ENCODE data around the gene RASA3. TPM values are rescaled to one million over a fixed set of nuclear protein-coding genes. Genes with fewer than 3 reads are reported as not detected.
"Not testable (repeated sequence)": the region's sequence is repeated elsewhere in the genome, so short reads cannot be mapped to it uniquely, and the experiment has no call there.

The RASA3 gene
- total RNA-seq, 1 donor from 2014 or later = 11.7 TPM

DNA sequence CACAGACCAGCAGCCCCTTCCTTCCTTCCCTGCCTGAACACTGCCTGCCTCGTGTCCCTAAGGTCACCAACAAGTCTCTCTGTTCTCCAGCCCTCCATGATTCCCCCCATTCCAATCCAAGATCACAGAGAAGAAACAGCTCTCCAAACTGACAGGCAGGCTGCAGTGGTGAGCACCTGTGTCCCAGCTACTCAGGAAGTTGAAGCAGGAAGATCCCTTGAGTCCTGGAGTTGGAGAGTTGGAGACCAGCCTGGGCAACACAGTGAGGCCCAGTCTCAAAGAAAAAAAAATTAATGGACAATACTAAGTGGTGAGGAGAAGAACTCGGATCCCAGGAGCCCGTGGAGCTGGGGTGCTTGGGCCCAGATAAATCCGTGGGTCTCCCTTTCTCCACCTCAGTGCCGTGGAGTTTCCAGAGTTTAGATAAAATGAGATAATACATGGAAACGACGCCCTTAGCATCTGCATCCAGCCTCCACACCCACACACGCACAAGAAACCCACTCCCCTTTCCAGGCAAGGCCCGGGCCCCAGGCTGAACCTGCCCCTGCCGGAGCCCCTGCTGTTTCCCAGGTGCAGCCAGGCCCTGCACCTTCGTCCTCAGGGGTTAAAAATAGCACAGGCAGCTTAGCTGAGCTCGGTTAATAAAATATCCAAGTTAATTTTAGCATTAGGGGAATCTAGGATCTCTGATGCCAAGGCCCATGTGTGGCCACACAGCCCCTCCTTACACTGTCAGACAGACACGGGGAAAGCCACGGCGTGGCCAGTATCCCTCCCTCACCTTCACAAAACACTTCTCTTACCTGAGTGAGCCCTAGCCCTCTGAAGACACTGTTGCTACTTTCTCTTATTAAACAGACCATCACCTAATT is 4.7 kb downstream of the RASA3 start:
- no peak for DNase-seq (ENCODE audit: low spot score)

DNA sequence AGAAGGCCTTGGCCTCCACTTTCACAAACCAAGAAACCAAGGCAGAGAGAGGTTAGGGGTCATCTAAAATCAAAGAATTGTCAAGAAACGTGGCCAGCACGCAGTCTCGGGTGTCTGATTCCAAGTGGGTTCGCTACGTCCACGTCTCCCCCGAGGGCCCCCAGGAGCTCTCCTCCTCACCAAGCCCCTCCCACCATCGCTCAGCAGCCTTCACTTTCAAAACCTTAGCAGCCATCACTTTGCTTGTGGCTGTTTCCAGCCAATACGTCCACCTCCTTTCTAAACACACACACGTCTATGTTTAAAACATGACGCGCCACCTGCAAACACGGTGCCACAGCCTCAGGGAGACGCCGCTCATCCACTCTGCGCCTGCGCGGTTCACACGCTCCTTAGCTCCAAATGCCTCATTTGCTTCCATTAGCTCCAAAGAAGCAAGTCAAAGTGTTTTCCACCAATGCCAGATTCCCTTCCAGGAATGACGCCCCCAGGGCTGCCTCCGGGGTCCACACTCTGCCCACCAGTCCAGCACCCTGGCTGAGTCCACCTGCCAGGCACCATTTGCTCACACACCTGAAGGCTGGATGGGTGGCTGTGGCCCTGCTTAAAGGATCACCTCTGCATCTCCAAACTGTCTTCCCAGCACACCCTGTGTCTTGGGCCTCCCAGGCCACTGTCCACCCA is 5.5 kb downstream of the RASA3 start:
- no peak for DNase-seq (ENCODE audit: low spot score)

DNA sequence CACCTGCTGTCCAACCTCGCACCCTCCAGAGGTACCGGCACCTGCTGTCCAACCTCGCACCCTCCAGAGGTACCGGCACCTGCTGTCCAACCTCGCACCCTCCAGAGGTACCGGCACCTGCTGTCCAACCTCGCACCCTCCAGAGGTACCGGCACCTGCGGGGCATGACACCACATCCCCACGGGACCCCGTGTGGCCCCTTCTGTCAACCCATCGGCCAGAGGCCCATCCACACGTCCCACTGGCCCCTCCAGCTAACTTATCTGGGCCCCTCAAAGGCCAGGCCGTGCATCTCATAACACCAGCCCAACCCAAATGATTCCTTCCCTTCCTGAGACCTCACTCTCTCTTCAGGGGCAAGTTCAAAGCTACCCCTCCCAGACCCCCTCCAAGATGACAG is 6.3 kb downstream of the RASA3 start:
- DNase-seq (ENCODE audit: low spot score) = not testable (repeated sequence)

DNA sequence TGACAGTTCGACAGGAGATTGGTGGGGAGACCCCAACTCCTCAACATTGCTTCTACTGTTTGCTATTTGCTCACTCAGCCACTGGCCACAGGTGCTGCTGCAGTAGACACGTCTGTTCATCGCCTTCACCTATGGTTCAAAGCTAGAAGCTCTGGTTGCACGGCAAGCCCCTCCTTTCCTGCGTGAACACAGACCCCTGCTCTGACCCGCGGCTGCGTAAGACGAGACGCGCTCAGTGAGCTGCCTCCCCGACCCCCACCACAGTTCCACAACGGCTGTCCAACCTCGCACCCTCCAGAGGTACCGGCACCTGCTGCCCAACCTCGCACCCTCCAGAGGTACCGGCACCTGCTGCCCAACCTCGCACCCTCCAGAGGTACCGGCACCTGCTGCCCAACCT is 6.8 kb downstream of the RASA3 start:
- DNase-seq (ENCODE audit: low spot score) = no peak

DNA sequence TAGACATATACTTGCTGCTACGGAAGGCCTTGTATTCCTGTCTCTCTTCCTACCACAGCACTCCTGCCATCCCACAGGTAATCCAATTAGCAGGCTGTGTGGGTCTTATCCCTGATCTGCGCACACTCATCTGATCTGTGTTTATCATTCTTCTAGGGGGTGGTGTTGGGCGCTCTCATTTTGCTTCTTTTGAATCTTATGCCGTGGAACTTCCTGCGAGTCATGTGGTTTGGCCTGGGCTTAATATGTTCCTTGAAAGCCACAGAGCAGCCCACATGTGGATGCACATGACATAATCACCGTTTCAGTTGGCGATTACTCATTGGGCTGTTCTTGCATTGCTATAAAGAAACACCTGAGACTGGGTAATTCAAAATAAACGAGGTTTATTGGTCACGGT is 7.5 kb downstream of the RASA3 start:
- no peak for DNase-seq (ENCODE audit: low spot score)

DNA sequence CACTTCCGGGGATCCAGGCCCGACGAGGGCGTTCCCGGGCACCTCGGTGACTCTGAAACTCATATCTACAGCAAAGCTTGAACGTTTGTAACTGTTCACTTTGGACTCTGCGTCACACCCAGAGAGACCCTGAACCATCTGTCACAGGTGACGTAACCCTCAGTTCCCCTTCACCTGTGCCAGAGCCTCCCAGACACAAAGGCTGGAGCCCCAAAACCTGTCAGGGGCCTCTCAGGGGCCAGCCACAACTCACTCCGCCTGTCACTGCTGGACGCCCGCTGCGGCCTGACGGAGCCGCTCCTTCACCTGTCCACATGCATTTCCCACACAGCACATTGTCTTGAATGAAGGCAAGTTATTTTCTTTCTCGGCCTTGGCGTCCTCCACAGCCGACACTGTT is 8.0 kb downstream of the RASA3 start:
- DNase-seq (ENCODE audit: low spot score) = no peak

DNA sequence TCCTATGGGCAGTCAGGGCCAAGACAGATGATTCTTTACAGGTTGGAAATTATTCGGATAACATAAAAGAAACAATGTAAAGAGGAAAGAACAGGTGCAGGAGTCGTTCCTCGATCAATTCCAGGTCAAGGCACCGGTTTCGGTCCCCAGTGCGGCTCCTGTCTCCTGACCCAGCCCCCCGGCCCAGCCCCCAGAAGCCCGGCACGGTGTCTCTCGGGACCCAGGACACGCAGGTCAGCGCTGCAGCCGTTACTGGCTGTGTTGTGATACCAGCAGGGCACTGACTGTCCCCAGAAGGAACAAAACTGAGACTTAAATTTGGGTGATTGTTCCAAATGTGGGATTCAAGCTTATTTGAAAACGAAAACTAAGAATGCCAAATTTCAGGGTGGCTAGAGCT is 8.5 kb downstream of the RASA3 start:
- DNase-seq (ENCODE audit: low spot score) = no peak

DNA sequence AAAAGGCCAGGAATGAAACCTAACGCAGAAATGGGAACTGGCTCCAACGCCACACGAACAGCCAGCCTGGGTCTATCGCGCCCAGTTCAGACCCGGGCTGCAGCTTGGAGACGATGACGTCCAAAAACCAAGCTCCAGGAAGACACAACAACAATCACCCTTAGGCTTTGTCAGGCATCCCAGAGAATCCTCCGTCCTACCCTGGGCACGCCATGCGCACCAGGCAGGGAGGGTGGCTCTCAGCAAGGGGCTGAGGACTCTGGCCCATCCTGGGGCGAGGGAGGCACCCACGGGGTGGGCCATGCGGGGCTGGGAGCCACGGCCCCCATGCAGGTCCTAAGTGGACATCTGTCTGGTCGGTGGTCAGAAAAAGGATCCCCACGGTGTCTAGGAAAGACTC is 9.0 kb downstream of the RASA3 start:
- DNase-seq (ENCODE audit: low spot score) = no peak

DNA sequence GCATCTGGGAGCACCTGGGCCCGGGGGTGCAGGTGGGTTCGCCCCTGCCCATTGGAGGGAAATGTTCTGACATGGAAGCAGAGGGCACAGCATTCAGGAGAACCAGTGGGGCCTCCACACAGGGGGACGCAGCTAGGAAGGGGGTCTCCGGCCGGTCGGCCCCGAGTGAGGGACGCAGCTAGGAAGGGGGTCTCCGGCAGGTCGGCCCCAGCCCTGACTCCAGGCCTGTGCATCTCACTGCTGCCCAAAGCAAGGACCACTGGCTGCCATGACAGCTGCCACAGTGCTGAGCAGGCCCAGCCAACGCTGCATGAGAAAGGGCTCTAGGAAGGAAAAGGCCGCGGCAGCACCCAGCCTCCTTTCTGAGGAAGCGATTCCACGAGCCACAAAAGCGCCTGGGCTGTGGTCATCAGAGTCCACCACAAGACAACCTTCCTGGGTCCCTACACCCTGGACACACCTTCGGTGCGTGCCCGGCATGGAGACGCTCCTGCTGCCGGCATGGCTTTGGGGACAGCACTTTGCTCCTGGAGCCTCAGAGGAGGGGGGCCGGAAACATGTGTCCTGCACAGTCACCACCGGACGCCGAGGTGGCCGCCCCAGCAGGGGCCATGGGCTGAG is 9.7 kb downstream of the RASA3 start:
- no peak for DNase-seq (ENCODE audit: low spot score)

DNA sequence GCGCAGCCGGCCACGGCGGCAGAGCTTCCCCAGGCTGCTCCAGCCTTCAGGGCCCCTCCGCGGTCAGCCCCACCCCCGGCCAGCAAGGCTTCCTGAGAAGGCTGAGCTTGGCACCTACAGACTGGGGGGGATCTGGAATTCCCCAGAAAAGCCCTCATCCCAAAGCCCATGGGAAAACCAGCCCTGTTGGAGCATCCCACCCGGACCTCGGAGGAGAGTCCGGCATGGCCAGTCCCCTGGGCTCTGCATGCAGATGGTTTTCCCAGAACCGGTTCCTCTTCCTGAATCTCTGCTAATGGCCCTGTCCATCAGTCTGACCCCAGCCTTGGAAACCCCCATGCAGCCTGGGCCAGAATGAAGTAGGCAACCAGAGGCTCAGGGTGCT is 10.3 kb downstream of the RASA3 start:
- DNase-seq (ENCODE audit: low spot score) = no peak

DNA sequence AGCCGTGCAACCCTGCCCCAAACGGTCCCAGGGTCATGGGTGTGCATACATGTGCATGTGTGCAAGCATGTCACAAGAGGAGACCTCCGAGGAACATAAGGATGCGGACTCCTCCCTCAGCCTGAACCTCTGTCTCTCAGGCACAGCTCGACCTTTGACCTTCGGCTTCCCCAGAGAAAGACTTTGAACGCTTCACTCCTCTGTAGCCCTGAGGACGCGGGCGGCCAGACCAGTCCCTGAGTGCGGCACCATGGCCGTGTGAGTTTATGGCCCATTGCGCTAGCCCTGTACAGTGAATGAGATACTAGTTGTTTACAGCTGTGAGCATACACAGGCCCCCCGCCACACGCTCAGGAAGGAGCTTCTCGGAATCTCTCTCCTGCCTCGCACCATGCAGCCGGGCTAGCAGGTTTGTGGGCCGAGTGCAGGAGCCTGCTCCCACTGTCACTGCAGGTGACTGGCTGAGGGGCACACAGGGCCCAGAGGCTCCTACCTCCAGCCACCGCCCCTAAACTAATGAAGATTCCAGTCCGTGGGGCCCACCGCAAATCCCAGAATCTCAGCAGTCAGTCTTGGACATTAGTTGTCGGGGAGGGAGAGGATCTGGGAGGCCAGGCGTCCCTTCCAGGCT is 10.8 kb downstream of the RASA3 start:
- DNase-seq (ENCODE audit: low spot score) = no peak

DNA sequence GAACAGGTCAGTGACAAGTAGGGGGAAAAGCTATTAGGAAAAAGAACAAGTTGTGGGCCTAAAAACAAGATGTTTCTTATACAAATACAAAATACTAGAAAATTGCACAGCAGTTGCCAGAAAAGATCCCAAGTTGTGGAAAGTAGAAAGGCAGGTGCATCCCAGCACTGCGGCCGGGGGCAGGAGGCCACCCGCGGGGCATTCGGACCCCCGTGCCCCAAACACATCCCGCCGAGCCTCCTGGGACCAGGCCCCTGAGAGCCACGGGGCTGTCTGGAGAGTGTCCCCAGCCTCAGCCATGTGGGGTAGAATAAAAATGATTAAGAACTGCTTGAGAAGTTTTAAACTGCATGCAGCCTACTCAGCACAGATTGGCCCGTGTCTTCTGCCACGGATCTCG is 11.4 kb downstream of the RASA3 start:
- no peak for DNase-seq (ENCODE audit: low spot score)

DNA sequence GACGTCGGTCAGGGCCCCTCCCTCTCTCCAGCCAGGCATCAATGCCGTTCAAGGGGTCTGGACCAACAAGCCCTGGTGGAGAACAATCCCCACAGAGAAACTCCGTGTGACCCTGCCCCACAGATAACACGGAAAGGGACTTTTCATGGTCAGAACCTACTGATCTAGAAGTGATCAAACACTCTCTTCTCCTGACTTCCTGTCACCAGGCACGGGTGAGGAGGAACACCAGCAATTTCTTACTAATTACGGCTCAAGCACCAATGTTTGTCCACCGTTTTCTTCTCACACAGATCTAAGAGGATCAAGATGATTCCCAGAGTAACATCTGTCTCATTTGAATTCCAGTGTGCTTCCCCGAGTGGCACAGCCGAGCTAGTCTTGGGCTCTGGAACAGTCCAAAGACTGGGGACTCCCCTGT is 11.8 kb downstream of the RASA3 start:
- DNase-seq (ENCODE audit: low spot score) = no peak

DNA sequence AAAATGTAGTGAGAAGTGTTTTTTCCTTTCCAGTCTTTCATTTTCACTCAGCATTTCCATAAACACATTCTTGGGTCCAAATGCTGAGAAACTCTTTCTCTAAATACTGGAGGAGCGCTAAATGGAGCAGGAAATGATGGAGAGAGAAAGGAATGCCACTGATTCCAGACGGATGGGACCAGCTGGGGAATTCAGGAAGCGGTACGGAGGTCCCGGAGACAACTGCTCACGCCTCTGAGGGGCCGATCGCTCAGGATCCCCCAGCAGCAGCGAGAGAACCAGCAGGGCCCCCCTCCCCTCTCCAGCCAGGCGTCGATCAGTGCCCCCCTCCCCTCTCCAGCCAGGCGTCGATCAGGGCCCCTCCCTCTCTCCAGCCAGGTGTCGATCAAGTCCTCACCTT is 13.2 kb downstream of the RASA3 start:
- no peak for DNase-seq (ENCODE audit: low spot score)

DNA sequence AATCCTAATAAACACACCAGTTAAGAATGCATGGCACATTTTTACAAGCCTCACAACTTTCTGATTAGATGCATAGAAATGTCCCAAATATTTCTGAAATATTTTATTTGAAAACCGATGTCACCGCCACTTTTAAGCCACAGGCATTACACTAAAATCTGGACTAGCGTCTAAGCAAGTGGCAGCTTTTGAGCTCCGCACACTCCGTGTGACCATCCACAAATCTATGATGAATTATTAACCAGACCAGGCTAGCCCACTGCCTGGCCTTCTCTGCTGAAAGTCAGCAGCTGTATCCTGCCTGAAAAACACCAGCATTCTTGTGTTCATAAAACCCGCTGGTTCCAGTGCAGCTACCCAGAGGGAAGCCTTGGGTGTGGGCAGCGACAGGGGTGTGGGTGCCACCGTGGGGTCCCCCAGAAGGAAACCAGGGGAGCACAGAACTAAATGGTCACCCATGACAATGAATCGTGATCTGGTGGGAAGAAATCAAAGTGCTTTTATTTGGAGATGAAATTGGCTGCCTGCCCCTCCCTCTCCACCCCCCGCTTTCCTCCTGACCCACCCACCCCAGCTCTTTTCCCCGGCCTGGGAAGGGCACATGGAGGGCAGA is 13.8 kb downstream of the RASA3 start:
- DNase-seq (ENCODE audit: low spot score) = no peak

DNA sequence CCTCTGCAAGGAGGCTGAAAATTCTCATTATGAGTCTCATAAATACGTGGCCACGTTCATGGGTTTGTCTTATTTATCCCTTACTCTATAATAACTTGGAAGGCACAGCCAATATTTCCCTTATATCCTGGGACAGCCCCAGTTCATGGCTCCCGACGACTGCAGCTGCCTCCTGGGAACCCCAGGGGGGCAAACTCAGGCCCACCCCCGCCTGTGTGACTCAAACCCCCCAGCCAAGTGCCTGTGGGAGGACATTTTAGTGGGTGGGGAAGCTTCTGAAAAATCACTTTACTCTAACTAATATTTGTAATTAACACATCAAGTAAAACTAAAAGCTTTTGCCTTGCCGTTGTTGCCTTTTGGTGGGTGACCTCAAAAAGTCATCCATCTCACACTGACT is 14.3 kb downstream of the RASA3 start:
- no peak for DNase-seq (ENCODE audit: low spot score)

DNA sequence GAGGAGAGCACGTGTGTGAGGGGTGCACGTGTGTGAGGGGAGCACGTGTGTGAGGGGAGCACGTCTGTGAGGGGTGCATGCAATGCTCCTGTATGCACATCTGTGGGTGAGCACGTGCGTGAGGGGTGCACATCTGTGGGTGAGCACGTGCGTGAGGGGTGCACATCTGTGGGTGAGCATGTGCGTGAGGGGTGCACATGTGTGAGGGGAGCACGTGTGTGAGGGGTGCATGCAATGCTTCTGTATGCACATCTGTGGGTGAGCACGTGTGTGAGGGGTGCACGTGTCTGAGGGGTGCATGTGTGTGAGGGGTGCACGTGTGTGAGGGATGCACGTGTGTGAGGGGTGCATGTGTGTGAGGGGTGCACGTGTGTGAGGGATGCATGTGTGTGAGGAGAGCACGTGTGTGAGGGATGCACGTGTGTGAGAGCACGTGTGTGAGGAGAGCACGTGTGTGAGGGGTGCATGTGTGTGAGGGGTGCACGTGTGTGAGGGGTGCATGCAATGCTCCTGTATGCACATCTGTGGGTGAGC is 15.0 kb downstream of the RASA3 start:
- not testable (repeated sequence) for DNase-seq (ENCODE audit: low spot score)

DNA sequence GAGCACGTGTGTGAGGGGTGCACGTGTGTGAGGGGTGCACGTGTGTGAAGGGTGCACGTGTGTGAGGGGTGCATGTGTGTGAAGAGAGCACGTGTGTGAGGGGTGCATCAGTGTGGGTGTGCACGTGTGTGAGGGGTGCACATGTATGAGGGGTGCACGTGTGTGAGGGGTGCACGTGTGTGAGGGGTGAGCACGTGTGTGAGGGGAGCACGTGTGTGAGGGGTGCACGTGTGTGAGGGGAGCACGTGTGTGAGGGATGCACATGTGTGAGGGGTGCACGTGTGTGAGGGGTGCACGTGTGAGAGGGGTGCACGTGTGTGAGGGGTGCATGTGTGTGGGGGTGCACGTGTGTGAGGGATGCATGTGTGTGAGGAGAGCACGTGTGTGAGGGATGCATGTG is 15.7 kb downstream of the RASA3 start:
- DNase-seq (ENCODE audit: low spot score) = no peak

DNA sequence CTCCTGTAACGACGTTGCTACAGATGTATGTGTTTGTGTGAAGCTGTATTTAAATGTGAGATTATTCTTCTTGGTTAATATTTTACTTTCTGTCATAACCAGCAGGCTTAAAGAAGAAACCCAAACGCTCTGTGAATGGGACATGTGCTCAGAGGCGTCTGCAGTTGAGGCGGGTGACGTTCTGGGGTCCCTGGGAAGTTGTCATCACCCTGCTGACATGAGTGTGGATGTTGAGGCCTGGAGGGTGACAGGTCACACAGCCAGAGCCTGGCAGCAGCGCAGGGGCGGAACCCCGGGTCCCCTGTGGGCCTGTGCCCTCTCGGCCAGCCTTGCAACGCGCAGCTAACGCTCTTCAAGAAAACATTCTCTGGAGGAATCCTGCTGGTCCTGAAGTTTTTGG is 16.6 kb downstream of the RASA3 start:
- DNase-seq (ENCODE audit: low spot score) = no peak

DNA sequence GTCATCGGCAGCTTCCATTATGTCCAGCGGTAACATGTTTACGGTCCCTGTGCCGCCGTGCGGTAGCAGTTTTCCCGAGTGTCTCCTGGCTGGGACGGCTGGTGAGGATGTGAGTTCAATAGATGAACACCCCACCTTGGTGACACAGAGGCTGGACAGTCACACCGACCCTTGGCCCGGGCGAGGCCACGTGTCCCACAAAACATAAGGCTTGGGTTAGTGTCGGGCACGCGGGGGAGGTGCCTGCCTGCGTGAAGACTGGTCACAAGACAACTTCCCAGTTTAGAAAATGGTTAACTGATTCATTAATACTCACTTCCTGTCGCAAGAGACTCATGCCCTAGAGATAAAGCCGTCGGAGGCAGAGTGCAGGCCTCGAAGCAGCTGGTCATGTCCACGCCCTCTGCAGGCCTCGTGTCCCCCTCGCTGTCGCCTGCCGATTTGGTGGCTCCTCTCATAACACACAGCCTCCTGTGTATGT is 17.2 kb downstream of the RASA3 start:
- DNase-seq (ENCODE audit: low spot score) = no peak

DNA sequence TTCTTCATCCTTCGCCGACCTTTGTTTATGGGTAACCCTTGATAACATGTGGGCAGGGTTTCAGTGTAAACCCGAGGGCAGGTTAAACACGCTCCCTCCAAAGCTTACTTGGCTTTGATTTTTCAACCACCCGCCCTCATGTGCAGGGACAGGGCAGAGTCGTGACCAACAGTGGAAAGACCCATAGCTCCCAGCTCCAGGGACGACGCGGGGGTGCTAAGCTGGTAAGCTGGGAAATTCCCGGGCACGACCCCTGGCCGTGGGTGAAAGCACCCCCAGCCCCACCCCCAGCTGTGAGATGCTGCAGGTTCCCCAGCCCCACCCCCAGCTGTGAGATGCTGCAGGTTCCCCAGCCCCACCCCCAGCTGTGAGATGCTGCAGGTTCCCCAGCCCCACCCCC is 17.8 kb downstream of the RASA3 start:
- not testable (repeated sequence) for DNase-seq (ENCODE audit: low spot score)

All from mucosa of gallbladder (tissue), 1 donor.